Stimulated activated CD8-positive, alpha-beta memory T cell treated with anti-CD3 and anti-CD28 coated beads, Interleukin-7, amount 100 ng/mL, for 24 hours (primary cell): ENCODE results near the gene SHISA9.

Source experiments
- DNase-seq: peaks from one replicate; pipeline ENCODE4 v3.0.0-alpha.2; 2020; ENCODE audit warnings: low read depth

The SHISA9 gene

GRCh38 chr16:12951976-12952375 lies 50.6 kb downstream of the SHISA9 start:
- no peak for DNase-seq

- no peak for DNase-seq
Observed at GRCh38 chr16:12958366-12958765, 57.0 kb downstream of the SHISA9 start.

GRCh38 chr16:12959072-12959471 lies 57.7 kb downstream of the SHISA9 start:
- DNase-seq, result no peak

- DNase-seq, result no peak
Observed at GRCh38 chr16:12961626-12962025, 60.2 kb downstream of the SHISA9 start.

- DNase-seq, result no peak
Observed at GRCh38 chr16:12964461-12964860, 63.1 kb downstream of the SHISA9 start.

- DNase-seq, result no peak
Observed at GRCh38 chr16:12965274-12965804, 63.9 kb downstream of the SHISA9 start.

GRCh38 chr16:12971241-12971640 lies 69.8 kb downstream of the SHISA9 start:
- no peak for DNase-seq

- no peak for DNase-seq
Observed at GRCh38 chr16:12972246-12972645, 70.8 kb downstream of the SHISA9 start.

GRCh38 chr16:12975766-12976165 lies 74.4 kb downstream of the SHISA9 start:
- DNase-seq, result no peak

- DNase-seq, result no peak
Observed at GRCh38 chr16:12976496-12976895, 75.1 kb downstream of the SHISA9 start.

GRCh38 chr16:12976936-12977335 lies 75.5 kb downstream of the SHISA9 start:
- no peak for DNase-seq

- no peak for DNase-seq
Observed at GRCh38 chr16:12985516-12985915, 84.1 kb downstream of the SHISA9 start.

- no peak for DNase-seq
Observed at GRCh38 chr16:12988071-12988470, 86.7 kb downstream of the SHISA9 start.

- no peak for DNase-seq
Observed at GRCh38 chr16:12992066-12992465, 90.7 kb downstream of the SHISA9 start.

GRCh38 chr16:12994402-12994801 lies 93.0 kb downstream of the SHISA9 start:
- DNase-seq, result no peak

GRCh38 chr16:12995721-12996372 lies 94.4 kb downstream of the SHISA9 start:
- no peak for DNase-seq

- no peak for DNase-seq
Observed at GRCh38 chr16:12998361-12999085, 97.1 kb downstream of the SHISA9 start.

- no peak for DNase-seq
Observed at GRCh38 chr16:12999368-12999767, 98.0 kb downstream of the SHISA9 start.

- DNase-seq, result no peak
Observed at GRCh38 chr16:13005721-13006247, 104.4 kb downstream of the SHISA9 start.

GRCh38 chr16:13012601-13013000 lies 111.2 kb downstream of the SHISA9 start:
- no peak for DNase-seq

- DNase-seq, result no peak
Observed at GRCh38 chr16:13013043-13013442, 111.6 kb downstream of the SHISA9 start.

GRCh38 chr16:13014476-13014875 lies 113.1 kb downstream of the SHISA9 start:
- DNase-seq, result no peak

- DNase-seq, result no peak
Observed at GRCh38 chr16:13018026-13018425, 116.6 kb downstream of the SHISA9 start.
